HEK293 (cell line): ENCODE results near the gene UNC50.

Source experiments
- CTCF ChIA-PET: fragments of 350-600 bp; formaldehyde crosslinking; extraction: SDS; loops from one replicate; lab custom pipeline; 2021; ENCODE audit warnings: antibody characterized with exemption; lab: Yijun Ruan, JAX
- POLR2A ChIA-PET: fragments of 300-600 bp; formaldehyde crosslinking; extraction: SDS; loops from one replicate; lab custom pipeline; 2020; ENCODE audit warnings: antibody characterized with exemption, inconsistent platforms; lab: Yijun Ruan, JAX
- H3K27ac ChIP-seq: fragments of 200-500 bp; sonication (Bioruptor generic); 2 replicates; pipeline ENCODE4 v1.5.1; 2014; ENCODE audit warnings: low read depth, low read length, control low read depth, inconsistent platforms; ENCODE audit errors: extremely low read depth
- H3K36me3 ChIP-seq, 2 experiments: fragments of 200-500 bp in 1 of 2; sonication (Bioruptor generic) in 1 of 2; 1 replicate in 1 of 2; 2 replicates in 1 of 2; pipeline ENCODE4 v1.5.1; 2014 to 2017; ENCODE audit warnings: inconsistent platforms in 2 of 2, low read length in 2 of 2; ENCODE audit not compliant: control insufficient read depth in 2 of 2, insufficient read depth in 1 of 2
- H3K4me1 ChIP-seq: fragments of 200-500 bp; sonication (Bioruptor generic); 2 replicates; pipeline ENCODE4 v1.5.1; 2014; ENCODE audit warnings: mild to moderate bottlenecking, low read length, inconsistent platforms; ENCODE audit not compliant: control insufficient read depth, insufficient read depth
- H3K4me3 ChIP-seq: 2 replicates; pipeline ENCODE4 v1.5.1; 2011; ENCODE audit warnings: low read depth, mild to moderate bottlenecking, control low read depth, low read length, moderate library complexity
- H3K9me3 ChIP-seq: fragments of 200-500 bp; sonication (Bioruptor generic); 2 replicates; pipeline ENCODE4 v1.5.1; 2014; ENCODE audit warnings: low read depth, low read length, inconsistent platforms; ENCODE audit not compliant: control insufficient read depth, insufficient read depth
- KLF1 ChIP-seq: fragments of 450-650 bp; formaldehyde crosslinking; IDR thresholded peaks from 2 replicates; pipeline ENCODE4 v1.5.1; 2016; ENCODE audit warnings: missing biosample characterization, missing genetic modification characterization
- KLF16 ChIP-seq: fragments of 450-650 bp; formaldehyde crosslinking; IDR thresholded peaks from 2 replicates; pipeline ENCODE4 v1.5.1; 2017; ENCODE audit warnings: missing biosample characterization, missing genetic modification characterization
- MZF1 ChIP-seq: fragments of 450-650 bp; formaldehyde crosslinking; IDR thresholded peaks from 2 replicates; pipeline ENCODE4 v1.5.1; 2017; ENCODE audit warnings: missing biosample characterization, missing genetic modification characterization, borderline replicate concordance
- SALL2 ChIP-seq: fragments of 450-650 bp; formaldehyde crosslinking; IDR thresholded peaks from 2 replicates; pipeline ENCODE4 v1.5.0; 2017; ENCODE audit warnings: missing biosample characterization, mild to moderate bottlenecking, missing genetic modification characterization, borderline replicate concordance
- SETDB1 ChIP-seq: IDR thresholded peaks from one replicate; pipeline ENCODE4 v1.6.1; 2017; ENCODE audit warnings: mild to moderate bottlenecking, low read length, moderate library complexity, mixed read lengths; ENCODE audit not compliant: insufficient read length
- ZFP69B ChIP-seq: fragments of 450-650 bp; formaldehyde crosslinking; IDR thresholded peaks from 2 replicates; pipeline ENCODE4 v1.5.1; 2016; ENCODE audit warnings: missing biosample characterization, missing genetic modification characterization
- ZNF138 ChIP-seq: fragments of 450-650 bp; formaldehyde crosslinking; IDR thresholded peaks from 2 replicates; pipeline ENCODE4 v1.5.1; 2016; ENCODE audit warnings: missing biosample characterization, missing genetic modification characterization, borderline replicate concordance
- ZNF350 ChIP-seq: fragments of 450-650 bp; formaldehyde crosslinking; IDR thresholded peaks from 2 replicates; pipeline ENCODE4 v1.5.0; 2017; ENCODE audit warnings: missing biosample characterization, mild to moderate bottlenecking, missing genetic modification characterization
- ZNF423 ChIP-seq: fragments of 450-650 bp; formaldehyde crosslinking; IDR thresholded peaks from 2 replicates; pipeline ENCODE4 v1.5.1; 2016; ENCODE audit warnings: missing biosample characterization, missing genetic modification characterization
- ZNF426 ChIP-seq: fragments of 450-650 bp; formaldehyde crosslinking; IDR thresholded peaks from 2 replicates; pipeline ENCODE4 v1.5.1; 2017; ENCODE audit warnings: missing biosample characterization, missing genetic modification characterization, mild to moderate bottlenecking, inconsistent platforms, moderate library complexity
- ZNF48 ChIP-seq: fragments of 450-650 bp; formaldehyde crosslinking; IDR thresholded peaks from 2 replicates; pipeline ENCODE4 v1.5.1; 2016; ENCODE audit warnings: missing biosample characterization, missing genetic modification characterization
- ZNF660 ChIP-seq: fragments of 450-650 bp; IDR thresholded peaks from 2 replicates; pipeline ENCODE4 v1.5.1; 2018; ENCODE audit warnings: missing biosample characterization, mild to moderate bottlenecking, missing genetic modification characterization
- ZNF670 ChIP-seq: fragments of 450-650 bp; formaldehyde crosslinking; IDR thresholded peaks from 2 replicates; pipeline ENCODE4 v1.5.1; 2016; ENCODE audit warnings: missing biosample characterization, missing genetic modification characterization, low read depth
- ZNF785 ChIP-seq: fragments of 450-650 bp; formaldehyde crosslinking; IDR thresholded peaks from 2 replicates; pipeline ENCODE4 v1.5.1; 2016; ENCODE audit warnings: missing biosample characterization, missing genetic modification characterization
- TF ChIP-seq, protein P1 (sequence below): fragments of 450-650 bp; formaldehyde crosslinking; IDR thresholded peaks from 2 replicates; pipeline ENCODE4 v1.5.1; 2016; ENCODE audit warnings: missing biosample characterization, missing genetic modification characterization
- TF ChIP-seq, protein P2 (sequence below): fragments of 450-650 bp; formaldehyde crosslinking; IDR thresholded peaks from 2 replicates; pipeline ENCODE4 v1.5.1; 2017; ENCODE audit warnings: missing biosample characterization, mild to moderate bottlenecking, missing genetic modification characterization, moderate library complexity
- TF ChIP-seq, protein P3 (sequence below): fragments of 450-650 bp; formaldehyde crosslinking; IDR thresholded peaks from 2 replicates; pipeline ENCODE4 v1.5.1; 2016; ENCODE audit warnings: missing biosample characterization, missing genetic modification characterization

The UNC50 gene

DNA sequence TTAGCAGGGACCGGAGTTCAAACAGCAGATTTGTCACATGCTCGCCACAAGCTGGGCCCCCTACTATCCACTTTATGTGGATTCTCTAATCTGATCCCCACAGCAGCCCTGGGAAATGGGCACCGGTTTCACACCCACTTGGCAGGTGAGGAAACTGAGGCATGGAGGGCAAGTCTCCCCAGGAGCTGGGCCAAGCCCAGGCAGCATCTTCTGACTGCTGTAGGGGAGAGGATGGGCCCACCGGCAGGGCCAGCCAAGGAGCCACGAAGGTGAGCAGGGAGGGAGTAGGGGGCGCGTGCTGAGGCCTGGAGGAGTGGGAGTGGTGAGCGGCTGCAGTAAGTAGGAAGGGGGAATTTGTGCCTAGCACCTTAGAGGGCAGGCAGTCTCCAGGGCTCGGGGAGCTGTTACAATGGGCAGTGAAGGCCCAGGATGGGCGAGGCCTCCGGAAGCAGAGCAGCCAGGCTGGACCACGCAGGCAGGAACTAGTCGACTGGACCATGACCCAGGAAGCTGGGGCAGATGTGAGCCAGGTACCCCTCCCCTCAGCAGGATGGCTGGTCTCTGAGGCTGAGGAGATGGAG, 37.2 kb upstream of the UNC50 start:
- POLR2A ChIA-PET: no interaction called here
- CTCF ChIA-PET: interaction anchor here (0.6 to 0.9 kb wide), 5 partner anchors 9 to 187 kb away, joined by 3 to 4 read pairs (median 3); no protein-coding TSS in a partner anchor
- no peak overlapping the region for H3K4me3 ChIP-seq
- TF ChIP-seq SETDB1: no peak
- TF ChIP-seq MZF1 (tag by site-specific recombination): no peak
- no peak for TF ChIP-seq ZNF48
- TF ChIP-seq ZNF138 (tag by site-specific recombination): no peak
- no peak for TF ChIP-seq ZNF426
- TF ChIP-seq KLF16 (tag by site-specific recombination): no peak
- TF ChIP-seq KLF1 (tag by site-specific recombination): no peak
- no peak for TF ChIP-seq ZNF350 (tag by site-specific recombination)
- no peak for TF ChIP-seq ZNF660 (tag by site-specific recombination)
- no peak overlapping the region for H3K27ac ChIP-seq
- peaks cover 0 to 87% of the 10 kb centered on the region in 2 experiments; a peak in 2 of 3 replicates for H3K36me3 ChIP-seq
- no peaks in the 10 kb centered on the region for H3K9me3 ChIP-seq
- no peaks in the 10 kb centered on the region for H3K4me1 ChIP-seq

DNA sequence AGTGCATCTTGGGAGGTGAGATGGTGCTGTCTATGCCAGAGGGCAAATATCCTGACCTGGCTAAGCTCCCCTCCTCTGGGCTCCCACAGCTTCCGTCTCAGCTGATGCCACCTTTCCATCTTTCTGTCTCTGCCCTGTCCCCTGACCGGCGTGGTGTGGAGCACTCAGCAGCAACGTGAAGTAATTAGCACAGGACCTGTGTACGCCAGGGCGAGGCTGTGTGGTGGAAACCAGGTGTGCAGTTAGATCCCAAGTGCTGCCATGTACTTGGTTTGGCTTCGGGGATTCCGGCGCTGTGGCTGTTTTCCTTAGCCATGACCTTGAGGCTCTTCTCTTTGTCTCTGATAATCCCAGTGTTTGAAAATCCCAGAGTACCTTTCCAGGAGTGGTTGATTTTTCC, 36.6 kb upstream of the UNC50 start:
- no peaks in the 10 kb centered on the region for H3K9me3 ChIP-seq
- peaks cover 0 to 87% of the 10 kb centered on the region in 2 experiments; a peak in 2 of 3 replicates for H3K36me3 ChIP-seq
- CTCF ChIA-PET: interaction anchor here (0.6 to 0.9 kb wide), 4 partner anchors 8 to 164 kb away, joined by 3 to 4 read pairs (median 4); no protein-coding TSS in a partner anchor
- no peak for TF ChIP-seq KLF16 (tag by site-specific recombination)
- no peak for TF ChIP-seq ZNF670 (tag by site-specific recombination)
- TF ChIP-seq, all 188 proteins: peak for 0
- POLR2A ChIA-PET: no interaction called here
- H3K4me3 ChIP-seq: no peak overlapping the region
- H3K4me1 ChIP-seq: no peaks in the 10 kb centered on the region
- no peak overlapping the region for H3K27ac ChIP-seq

DNA sequence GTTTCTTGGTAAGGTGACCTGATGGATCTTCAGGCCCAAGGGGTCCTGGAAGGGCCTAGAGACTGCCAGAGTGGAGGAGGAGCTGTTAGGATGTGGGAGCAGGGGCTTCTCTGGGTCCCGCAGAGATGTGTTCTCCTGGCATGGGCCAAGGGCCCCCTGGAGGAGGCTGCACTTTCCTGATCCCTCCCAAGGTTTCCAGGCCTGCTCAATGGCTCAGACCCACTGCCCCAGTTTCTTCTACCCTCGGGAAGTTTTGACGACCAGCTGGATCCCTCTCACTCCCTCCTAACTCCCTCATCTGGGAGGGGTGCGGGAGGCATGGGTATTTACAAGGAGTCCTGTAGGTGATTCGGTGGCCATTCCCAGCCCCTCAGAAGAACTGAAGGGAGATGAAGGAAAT, 36.2 kb upstream of the UNC50 start:
- CTCF ChIA-PET: interaction anchor here (0.8 kb wide), 1 partner anchor 11 kb away, joined by 3 read pairs; no protein-coding TSS in a partner anchor
- TF ChIP-seq, protein P1, sequence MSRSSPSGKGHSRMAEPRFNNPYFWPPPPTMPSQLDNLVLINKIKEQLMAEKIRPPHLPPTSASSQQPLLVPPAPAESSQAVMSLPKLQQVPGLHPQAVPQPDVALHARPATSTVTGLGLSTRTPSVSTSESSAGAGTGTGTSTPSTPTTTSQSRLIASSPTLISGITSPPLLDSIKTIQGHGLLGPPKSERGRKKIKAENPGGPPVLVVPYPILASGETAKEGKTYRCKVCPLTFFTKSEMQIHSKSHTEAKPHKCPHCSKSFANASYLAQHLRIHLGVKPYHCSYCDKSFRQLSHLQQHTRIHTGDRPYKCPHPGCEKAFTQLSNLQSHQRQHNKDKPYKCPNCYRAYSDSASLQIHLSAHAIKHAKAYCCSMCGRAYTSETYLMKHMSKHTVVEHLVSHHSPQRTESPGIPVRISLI (tag by site-specific recombination): no peak
- no peak for TF ChIP-seq ZFP69B (tag by site-specific recombination)
- TF ChIP-seq SALL2 (tag by site-specific recombination): no peak
- no peak for TF ChIP-seq ZNF423 (tag by site-specific recombination)
- TF ChIP-seq, protein P2, sequence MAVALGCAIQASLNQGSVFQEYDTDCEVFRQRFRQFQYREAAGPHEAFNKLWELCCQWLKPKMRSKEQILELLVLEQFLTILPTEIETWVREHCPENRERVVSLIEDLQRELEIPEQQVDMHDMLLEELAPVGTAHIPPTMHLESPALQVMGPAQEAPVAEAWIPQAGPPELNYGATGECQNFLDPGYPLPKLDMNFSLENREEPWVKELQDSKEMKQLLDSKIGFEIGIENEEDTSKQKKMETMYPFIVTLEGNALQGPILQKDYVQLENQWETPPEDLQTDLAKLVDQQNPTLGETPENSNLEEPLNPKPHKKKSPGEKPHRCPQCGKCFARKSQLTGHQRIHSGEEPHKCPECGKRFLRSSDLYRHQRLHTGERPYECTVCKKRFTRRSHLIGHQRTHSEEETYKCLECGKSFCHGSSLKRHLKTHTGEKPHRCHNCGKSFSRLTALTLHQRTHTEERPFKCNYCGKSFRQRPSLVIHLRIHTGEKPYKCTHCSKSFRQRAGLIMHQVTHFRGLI: no peak
- TF ChIP-seq, protein P3, sequence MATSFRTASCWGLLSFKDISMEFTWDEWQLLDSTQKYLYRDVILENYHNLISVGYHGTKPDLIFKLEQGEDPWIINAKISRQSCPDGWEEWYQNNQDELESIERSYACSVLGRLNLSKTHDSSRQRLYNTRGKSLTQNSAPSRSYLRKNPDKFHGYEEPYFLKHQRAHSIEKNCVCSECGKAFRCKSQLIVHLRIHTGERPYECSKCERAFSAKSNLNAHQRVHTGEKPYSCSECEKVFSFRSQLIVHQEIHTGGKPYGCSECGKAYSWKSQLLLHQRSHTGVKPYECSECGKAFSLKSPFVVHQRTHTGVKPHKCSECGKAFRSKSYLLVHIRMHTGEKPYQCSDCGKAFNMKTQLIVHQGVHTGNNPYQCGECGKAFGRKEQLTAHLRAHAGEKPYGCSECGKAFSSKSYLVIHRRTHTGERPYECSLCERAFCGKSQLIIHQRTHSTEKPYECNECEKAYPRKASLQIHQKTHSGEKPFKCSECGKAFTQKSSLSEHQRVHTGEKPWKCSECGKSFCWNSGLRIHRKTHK (tag by site-specific recombination): no peak
- no peak for TF ChIP-seq ZNF785 (tag by site-specific recombination)
- TF ChIP-seq, all 188 proteins: peak for 0
- Histone ChIP-seq H3K9me3 (no peaks in the 10 kb centered on the region), H3K36me3 (peaks cover 0 to 87% of the 10 kb centered on the region in 2 experiments; a peak in 2 of 3 replicates), H3K27ac (no peak overlapping the region), H3K4me1 (no peaks in the 10 kb centered on the region), H3K4me3 (no peak overlapping the region)
- POLR2A ChIA-PET: no interaction called here
